CD4-positive, alpha-beta T cell treated with Interleukin-12 subunit alpha and Interleukin-12 subunit beta, for 1 hour (primary cell): ENCODE data around the gene C1orf21.

Source experiments
- DNase-seq: peaks from one replicate; pipeline ENCODE4 v3.0.0-alpha.2; 2020

C1orf21 gene

DNA sequence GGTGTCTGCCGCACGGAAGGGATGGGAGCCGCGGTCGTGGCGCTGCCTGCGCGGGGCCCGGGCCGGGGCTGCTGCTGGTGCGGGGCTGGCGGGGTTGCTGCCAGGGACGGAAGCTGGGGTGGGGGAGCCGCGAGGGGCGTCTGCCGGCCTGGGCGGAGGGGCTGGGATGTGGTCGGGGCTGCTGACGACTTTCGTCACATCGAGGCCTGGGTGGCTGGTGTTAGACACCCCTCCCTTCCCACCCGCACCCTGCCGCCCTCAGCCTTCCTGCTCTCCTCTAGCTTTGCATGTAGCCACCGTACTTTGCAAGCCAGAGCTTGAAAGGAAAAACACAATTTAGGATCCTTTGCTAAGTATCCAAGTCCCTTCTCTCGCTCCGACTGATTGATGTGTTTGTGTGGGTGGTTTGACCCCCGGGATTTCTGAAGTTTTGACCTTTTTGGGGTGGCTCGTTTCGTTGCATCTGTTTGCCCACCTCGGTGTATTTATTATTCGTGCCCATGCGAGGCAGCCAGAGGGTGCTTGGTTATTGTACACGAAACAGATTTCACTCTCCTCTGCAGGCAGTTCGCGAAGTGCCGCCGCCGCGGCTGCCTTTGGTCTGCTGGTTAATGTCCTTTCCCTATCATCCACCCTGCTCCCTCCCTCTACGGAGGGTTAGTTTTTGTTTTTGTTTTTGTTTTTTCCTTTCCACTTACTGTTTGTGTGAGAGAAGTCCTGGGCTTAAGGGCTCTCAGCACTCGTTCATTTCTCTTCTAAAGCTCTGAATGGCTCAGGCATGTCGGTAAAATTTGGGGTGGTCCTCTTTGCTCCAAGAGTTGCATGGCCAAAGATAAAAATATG is 868 bp downstream of the C1orf21 start:
- DNase-seq: peak; percentile 67

DNA sequence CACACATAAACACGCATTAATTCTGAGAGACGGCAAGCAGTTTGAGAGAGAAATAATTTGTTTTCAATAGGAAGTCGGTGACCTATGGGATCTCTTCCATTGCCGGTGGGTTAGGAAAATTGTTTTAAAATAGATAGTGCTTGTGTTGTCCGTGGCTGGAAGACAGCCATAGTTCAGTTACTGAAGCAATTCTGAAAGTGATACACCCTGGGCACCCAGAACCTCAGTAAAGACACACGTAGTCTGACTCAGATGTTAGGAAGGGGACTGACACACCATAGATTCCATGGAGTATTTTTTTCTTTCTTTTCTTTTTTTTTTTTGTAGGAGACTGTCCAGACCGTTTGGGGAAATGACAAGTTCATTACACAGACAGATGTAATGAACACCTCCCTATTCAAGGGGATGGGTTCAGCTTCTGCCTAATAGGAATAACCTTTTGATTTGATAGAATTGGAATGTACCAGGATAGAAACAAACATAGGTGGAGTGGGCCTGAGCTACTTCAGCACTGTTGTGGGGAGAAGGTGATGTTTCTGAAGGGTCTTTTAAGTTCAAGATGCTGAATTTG is 1.6 kb downstream of the C1orf21 start:
- DNase-seq: peak; percentile 10

DNA sequence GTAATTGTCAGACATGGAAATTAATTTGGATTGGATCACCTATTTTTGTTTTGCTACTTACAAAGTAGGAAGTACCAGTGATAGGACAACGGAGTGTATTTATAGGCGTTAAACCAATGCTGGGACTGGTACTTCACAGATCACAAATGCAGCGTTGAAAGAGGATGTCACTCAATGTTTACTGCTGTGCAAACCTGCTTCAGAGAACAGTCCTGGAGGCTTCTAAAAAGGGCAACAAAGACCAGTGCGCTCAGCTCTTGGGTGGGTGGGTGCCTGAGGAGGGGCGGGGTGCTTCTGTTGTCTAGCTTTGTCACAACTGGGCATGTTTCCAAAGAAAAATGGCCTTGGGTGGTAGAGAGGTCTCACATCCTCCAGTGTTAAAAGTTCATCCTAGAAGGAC is 2.1 kb downstream of the C1orf21 start:
- DNase-seq: peak; percentile 10

DNA sequence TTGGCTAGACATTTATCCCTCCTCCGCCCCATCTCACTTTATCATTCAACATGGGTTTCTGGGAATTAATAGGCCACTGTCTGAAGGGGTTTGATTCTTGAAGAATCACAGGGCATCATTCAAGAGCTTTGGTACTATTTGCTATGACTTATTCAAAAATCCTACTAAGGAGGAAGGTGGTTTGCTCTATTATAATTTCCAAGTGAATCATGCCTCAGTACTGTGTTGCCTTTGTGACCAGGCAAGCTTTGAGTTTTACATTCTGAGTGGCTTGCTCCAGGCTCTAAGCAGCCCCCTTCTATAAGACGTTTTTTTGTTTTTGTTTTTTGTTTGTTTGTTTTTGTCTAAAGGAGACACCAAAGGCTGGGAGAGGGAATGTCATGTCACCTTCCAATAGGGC is 2.6 kb downstream of the C1orf21 start:
- DNase-seq: no peak

DNA sequence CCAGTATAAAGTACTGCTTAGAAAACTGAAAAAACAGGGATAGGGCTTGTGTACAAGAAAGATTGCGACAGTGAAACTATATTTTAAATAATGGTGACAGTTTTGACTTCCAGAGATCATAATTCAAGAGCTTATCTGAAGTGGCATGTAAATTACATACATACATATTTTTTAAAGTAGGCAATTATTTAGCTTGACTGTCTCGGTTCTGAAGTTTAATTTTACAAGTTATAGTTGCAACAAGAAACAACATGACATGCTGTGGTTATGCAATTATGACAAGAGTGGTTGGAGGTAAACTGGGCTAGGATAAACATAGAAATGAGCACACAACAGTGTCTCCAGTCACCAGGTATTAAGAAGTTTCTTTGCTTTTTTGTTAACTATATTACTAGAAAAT is 4.1 kb downstream of the C1orf21 start:
- no peak for DNase-seq

DNA sequence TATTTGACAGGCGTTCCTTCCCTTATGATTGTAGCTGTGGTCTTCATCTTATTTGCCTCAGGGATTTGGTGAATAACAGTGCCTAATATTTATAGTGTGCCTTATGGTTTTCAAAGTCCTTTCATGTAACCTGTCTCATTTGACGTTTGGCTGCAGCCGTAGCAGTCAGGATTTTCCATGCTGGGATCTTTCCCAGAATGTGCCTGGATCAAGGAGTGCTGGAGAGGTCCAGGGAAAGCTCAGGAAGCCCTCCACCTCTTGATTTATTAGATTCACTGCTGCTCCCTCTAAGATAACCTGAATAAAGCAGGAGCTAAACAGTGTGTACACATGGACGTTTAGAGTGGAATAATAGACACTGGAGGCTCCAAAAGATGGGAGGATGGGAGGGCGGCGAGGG is 5.2 kb downstream of the C1orf21 start:
- no peak for DNase-seq

DNA sequence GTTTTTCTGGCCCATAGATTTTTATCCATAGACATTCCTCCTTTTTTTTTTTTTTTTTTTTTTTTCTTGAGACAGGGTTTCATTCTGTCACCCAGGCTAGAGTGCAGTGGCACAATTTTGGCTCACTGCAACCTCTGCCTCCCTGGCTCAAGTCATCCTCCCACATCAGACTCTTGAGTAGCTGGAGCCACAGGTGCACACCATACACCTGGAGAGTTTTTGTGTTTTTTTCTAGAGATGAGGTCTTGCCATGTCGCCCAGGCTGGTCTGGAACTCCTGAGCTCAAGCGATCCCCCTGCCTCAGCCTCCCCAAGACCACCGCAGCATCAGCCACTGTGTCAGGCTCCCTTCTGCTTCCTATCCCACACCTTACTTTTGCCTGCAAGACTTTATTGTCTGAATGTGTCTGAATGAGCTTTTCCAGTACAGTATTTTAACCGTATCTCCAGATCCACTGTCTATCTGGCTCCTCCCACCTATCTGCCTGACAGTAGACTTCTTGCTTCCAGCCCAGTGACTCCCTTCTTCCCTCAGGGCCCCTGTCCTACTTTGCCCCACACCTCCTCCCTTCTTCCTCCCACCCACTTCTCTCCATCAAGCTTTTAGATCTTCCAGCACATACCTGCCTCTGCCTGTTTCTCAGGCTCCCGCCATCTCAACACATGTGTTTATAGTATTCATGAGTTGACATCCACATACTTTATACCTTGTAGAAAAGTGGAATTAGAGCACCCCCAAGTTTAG is 6.1 kb downstream of the C1orf21 start:
- no peak for DNase-seq

DNA sequence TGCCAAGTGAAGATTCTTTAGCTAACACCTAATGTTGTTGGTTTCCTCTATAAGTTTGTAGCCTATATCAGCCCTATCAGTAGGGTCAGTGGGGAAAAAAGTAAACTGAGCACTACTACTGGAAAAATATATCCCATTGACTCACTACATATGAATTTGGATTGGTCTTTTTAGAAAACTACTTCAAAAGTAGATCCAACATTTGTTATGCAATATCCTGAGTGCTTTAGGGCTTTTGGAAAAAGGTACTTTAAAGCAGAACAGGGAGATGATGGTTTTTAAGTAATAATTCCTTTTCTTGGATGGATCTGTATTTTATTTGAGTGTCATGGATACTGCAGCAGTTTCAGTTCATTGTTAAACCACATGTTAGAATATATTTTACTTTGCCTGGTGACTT is 7.1 kb downstream of the C1orf21 start:
- no peak for DNase-seq

DNA sequence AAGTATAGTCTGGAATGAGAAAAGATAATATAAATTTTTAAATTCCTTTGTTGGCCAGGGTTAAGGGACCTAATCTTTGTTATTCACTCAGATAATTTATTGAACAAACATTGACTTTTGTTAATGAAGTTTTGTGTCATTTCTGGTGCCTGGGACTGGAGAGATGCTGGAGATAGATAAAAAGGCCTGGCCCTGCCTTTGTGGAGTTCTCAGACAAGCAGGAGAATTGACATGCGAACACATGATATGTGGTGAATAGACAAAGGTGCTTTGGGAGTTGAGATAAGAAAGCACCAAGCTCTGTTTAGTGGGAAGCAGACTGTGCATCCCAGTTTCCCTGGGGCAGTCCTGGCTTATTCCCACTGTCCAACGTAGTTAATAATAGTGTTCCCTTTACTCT is 8.5 kb downstream of the C1orf21 start:
- DNase-seq: no peak

DNA sequence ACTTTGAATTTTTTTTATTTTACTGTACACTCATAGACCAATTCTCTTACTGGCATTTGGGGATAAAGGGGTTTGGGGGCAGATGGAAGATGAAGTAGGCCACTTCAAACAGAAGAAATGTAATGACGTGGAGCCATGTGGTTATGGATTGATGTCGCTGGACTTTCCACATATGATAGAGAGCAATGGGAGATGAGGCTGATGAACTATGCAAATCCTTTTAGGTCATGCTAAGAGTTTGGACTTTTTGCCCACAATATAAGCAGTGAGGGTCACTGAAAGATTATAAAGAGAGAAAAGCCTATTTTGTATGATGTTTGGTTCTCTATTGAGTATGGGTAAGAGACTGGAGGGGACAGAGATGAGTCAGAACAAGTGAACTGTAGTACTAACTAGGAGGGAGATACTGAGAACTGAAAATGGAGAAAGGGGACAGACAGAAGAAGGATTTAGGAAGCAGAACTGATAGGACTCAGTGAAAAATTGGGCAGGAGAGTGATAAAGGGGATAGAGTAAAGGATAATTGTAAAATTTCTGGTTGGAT is 9.2 kb downstream of the C1orf21 start:
- DNase-seq: no peak

DNA sequence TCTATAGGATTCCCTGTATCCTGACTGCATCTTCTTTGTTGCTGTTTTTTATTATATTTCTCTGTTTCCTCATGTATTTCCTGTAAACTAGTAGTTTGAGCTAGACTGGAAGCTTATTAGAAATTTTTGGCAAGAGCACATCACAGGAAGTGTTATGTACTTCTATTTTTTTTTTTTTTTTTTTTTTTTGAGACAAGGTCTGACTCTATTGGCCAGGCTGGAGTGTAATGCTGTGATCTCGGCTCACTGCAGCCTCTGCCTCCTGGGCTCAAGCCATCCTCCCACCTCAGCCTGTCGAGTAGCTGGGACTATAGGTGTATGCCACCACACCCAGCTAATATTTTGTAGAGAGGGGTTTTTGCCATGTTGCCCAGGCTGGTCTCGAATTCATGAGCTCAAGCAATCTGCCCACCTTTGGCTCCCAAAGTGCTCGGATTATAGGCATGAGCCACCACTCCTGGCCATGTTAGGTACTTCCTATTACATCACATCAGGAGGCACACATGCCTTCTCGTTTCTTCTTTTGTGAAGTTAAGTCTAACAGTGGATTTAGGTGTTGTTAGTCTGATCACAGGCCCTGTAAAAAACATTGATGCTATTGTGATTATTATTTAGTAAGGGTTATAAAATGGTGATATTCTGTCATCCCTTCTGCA is 12.5 kb downstream of the C1orf21 start:
- DNase-seq: no peak

DNA sequence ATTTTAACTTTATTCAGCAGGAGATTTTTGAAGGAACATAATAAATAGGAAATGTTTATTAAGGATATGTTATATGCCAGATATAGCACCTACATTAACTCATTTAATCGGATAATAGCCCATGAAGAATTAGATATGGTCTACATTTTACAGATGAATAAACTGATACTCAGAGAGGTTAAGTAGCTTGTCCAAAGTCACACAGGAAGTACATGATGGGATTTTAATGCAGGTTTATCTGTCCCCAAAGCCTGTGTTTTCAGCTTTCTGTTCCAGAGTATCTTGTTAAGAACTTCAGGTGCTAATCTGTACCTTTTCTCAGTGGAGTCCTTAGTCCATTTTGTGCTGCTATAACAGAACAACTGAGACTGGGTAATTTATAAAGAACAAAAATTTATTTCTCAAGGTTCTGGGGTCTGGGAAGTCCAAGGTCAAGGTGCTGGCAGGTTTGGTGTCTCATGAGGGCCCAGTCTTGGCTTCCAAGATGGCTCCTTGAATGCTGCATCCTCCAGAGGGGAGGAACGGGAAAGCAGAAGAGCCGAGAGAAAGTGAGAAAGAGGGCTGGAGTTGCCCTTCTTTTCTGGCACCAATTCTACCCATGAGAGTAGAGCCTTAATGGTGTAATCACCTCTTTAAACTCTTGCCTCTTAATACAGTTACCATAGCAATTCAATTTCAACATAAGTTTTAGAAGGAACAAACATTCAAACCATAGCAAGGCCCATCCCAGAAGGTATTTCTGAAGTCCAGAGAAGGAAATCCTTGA is 17.3 kb downstream of the C1orf21 start:
- DNase-seq: no peak

DNA sequence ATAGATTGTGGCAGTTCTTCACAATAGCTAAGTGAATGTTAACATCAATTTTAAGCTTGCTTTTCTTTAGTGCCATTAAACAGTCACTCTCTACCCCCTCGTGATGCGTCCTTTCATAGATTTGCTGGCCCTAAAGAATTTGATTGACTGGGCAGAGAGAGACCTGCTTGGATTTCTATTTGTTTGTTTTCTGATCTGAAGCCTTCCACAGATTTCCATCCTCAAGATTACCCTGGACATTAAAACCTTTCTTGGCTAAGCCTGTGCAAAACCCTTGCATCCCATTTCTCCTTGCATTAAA is 17.8 kb downstream of the C1orf21 start:
- no peak for DNase-seq

DNA sequence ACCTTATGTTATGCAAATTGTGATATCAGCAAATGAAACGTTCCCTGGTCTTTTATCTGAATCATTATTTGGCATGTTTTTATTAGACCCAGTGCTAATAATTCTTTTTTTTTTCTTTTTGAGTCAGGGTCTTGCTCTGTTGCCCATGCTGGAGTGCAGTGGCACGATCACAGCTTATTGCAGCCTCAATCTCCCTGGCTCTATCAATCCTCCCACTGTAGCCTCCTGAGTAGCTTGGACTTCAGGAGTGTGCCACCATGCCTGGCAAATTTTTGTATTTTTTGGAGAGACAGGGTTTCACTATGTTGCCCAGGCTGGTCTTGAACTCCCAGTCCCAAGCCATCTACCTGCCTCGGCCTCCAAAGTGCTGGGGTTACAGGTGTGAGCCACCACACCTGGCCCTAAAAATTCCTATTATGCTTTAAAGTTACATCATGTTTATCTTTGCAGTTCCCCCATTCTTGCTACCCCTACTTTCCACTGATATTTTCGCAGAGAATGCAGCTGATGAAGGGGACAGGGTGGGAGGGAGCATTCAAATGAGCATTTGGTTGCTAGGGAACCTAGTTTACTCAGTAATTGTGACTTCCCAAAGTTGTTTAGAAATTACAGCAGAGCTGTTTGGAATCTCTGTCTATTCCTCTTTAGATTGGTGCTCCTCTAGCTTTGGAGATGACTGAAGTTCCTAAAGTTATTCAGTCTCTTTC is 18.4 kb downstream of the C1orf21 start:
- no peak for DNase-seq

DNA sequence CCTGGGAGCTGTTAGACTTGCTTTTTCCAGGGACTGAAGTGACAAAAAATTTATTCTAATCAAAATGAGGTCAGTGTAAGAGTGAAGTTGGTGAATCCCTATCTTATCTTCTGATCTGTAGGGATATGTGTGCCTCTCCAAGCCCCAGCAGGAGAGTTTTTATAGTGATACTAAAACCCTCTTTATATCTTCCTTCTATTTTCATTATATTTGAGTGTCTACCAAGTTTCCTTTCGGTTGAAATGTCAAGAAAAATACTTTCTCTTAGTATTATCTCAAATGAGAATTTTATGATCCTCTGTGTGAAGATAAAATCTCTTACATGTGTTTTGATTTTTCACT is 18.9 kb downstream of the C1orf21 start:
- DNase-seq: no peak

DNA sequence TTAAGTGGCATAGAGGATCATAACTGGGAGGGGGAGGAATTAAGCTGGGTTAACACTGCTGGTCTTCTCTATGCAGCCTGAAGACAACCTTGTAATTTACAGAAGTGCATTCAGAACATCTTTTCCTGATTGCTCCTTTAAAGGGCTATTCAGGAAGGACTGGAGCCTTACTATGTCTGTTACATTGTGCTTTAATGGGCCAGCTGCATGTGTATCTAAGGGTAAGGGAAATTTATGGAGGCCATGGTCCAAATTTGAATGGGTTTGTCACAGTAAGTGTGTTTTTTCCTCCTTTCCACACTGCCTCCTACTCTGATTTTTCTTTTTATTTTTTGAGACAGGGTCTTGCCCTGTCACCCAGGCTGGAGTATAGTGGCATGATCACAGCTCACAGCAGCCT is 19.6 kb downstream of the C1orf21 start:
- DNase-seq: no peak

DNA sequence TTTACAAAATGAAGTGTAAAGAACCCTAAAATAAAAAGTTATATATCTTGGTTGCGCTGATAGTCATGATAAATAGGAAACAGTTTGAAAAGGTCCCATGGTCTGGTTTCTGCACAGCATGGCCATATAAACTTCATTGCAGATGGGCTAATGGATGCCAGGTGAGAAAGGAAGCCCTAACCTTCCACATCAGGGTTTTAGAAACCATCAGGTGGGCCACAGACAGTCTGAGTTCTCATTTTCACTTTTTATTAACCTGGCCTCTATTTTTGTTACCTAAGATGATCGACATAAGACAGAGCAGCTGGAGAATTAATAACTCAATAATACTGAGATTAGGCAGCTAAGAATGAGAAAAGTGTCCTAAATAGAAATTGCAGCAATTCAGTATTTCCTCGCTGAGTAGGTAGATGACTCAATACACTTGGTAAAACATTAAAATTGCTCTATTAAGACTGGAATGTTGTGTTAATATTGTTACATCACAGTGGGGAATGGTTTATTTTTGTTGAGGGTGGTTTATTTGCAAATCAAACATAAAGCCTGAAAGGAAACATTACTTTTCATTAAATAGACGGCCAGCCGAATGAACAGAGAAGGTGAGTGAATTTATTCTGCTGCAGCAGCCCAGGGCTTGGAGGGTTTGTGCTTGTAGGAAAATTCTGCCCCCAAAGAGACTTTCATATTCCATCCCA is 21.1 kb downstream of the C1orf21 start:
- no peak for DNase-seq

DNA sequence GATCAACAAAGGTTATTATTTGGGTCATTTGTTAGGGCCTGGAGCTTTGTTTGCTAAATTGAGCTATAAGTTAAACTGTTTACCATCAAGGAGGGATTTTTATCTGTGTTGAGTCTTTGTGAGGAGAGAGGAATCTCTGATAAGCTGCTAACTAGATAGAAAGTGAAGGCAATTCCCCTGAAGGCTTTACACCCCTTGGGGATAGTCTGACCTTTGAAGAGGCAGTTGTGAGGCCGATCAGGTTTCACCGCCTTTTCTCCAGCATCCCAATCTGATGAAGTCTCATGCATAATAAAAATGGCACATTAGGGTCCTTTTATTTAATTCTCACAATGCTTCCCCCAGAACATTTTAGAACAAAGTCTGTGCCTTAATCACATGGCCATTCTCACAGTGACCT is 21.8 kb downstream of the C1orf21 start:
- no peak for DNase-seq

DNA sequence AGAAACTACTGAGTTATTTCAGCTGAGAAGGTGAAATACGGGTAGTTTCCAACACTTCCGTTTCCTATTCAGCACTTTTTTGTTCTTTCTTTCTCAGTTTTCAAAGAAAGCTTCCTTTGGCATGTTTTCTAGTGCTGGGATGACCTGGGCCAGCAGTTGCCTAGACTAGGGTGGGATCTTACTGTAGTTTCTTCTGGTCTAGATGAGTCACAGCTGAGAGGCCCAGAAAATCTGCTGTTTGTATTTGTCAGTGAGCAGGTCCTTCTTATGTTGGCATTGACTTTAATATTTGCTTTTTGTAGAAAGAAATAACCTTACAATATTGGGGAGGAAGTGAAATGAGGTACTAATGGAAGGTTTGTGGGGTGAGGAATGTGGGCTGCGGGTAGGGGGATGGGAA is 22.2 kb downstream of the C1orf21 start:
- DNase-seq: no peak

DNA sequence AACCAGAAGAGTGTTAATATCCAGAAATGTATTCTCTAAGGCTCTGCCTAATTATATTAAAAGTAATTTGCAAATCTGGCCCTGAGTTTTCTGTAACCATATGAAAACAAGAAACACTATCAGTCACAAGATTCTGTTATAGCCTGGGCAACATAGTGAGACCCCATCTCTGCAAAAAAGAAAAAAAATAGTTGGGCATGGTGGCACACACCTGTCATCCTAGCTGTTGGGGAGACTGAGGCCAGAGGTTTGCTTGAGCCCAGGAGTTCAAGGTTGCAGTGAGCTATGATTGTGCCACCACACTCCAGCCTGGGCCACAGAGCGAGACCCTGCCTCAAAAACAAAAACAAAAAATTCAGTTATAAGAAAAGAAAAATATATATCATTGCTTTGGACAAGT is 25.6 kb downstream of the C1orf21 start:
- no peak for DNase-seq

DNA sequence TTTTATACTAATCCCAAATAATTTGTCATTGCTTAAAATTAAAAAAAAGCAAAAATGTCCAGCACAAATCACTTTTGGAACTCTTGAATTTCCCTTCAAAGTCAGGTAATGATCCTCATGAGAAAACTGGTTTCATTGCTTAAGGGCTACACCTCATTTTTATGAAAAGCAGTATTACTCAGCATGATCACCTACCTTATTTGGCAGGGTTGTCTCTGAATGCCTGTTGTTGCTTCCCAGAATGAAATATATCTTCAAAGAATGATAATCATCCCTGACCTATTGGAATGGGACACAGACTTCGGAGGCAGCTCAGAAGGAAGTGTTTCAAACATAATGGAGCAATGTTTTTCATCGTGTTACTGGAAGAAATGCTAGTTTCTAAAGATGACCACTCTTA is 29.7 kb downstream of the C1orf21 start:
- DNase-seq: no peak

DNA sequence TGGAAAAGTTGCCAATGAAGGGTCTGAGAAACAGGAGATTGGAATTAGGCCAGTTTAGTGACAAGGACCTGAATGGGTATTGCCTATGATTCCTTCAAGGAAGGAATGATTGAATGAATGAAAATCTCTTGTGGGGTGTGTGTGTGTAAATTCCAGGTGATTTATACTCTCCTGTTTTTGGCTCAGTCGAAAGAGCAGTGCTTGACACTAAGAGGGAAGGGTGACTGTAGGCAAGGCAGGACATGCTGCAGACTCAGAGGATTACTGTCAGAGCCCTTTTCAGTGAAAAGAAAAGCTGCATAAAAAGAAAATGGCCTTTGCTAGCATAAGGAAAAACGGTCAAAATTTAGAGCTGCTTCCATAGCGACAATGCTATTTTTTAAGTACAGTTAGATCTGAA is 30.1 kb downstream of the C1orf21 start:
- DNase-seq: no peak
